Measurements from ENCODE around the gene PTOV1.

The PTOV1 gene

GRCh38 chr19:49881186-49881585 is 30.2 kb downstream of the PTOV1 start:
- no peak for DNase-seq (ENCODE audit: low read depth)
- H3K4me3 ChIP-seq (ENCODE audit: low read length): no peak overlapping the region
- TF ChIP-seq CTCF (conservative IDR thresholded peaks at IDR 0.05; ENCODE audit: low read length): no peak

- TF ChIP-seq CTCF (conservative IDR thresholded peaks at IDR 0.05; ENCODE audit: low read length): no peak
- no peak for DNase-seq (ENCODE audit: low read depth)
- H3K4me3 ChIP-seq (ENCODE audit: low read length): no peak overlapping the region
These were observed 30.9 kb downstream of the PTOV1 start for GRCh38 chr19:49881672-49882394.

GRCh38 chr19:49882643-49883042 is 31.7 kb downstream of the PTOV1 start:
- no peak for DNase-seq (ENCODE audit: low read depth)
- H3K4me3 ChIP-seq (ENCODE audit: low read length): no peak overlapping the region
- TF ChIP-seq CTCF (conservative IDR thresholded peaks at IDR 0.05; ENCODE audit: low read length): no peak

GRCh38 chr19:49883094-49883493 is 32.1 kb downstream of the PTOV1 start:
- no peak for TF ChIP-seq CTCF (conservative IDR thresholded peaks at IDR 0.05; ENCODE audit: low read length)
- no peak overlapping the region for H3K4me3 ChIP-seq (ENCODE audit: low read length)
- DNase-seq (ENCODE audit: low read depth): no peak

GRCh38 chr19:49884109-49884508 is 33.1 kb downstream of the PTOV1 start:
- no peak for DNase-seq (ENCODE audit: low read depth)
- no peak for TF ChIP-seq CTCF (conservative IDR thresholded peaks at IDR 0.05; ENCODE audit: low read length)

GRCh38 chr19:49884760-49885159 is 33.8 kb downstream of the PTOV1 start:
- no peak for DNase-seq (ENCODE audit: low read depth)
- no peak overlapping the region for H3K4me3 ChIP-seq (ENCODE audit: low read length)
- TF ChIP-seq CTCF (conservative IDR thresholded peaks at IDR 0.05; ENCODE audit: low read length): no peak

More at GRCh38 chr19:49884109-49884508, 33.1 kb downstream of the PTOV1 start:
- H3K4me3 ChIP-seq (ENCODE audit: low read length): no peak overlapping the region

- no peak for DNase-seq (ENCODE audit: low read depth)
- TF ChIP-seq CTCF (conservative IDR thresholded peaks at IDR 0.05; ENCODE audit: low read length): no peak
- H3K4me3 ChIP-seq (ENCODE audit: low read length): no peak overlapping the region
These were observed 36.2 kb downstream of the PTOV1 start for GRCh38 chr19:49887037-49887664.
